K562 (cell line): ENCODE results near the gene CCR2. TPM values are rescaled to one million over a fixed set of nuclear protein-coding genes. Genes with fewer than 3 reads are reported as not detected.

Source experiments
- ATAC-seq: fragments of 200-7000 bp; cut with Tn5 transposase; 3 replicates; pipeline ENCODE4 v1.9.1; 2020; ENCODE audit warnings: moderate library complexity
- BruUV-seq: library from RNA; stranded (reverse); fragments of 400-500 nt; replicated peaks from 2 replicates; lab custom pipeline; 2021; lab: Mats Ljungman, UMichigan
- CTCF ChIA-PET: fragments of 300-600 bp; formaldehyde crosslinking; extraction: SDS; loops from one replicate; lab custom pipeline; 2021; ENCODE audit warnings: low intra/inter-chr PET ratio; lab: Yijun Ruan, JAX
- POLR2A ChIA-PET: fragments of 300-600, 350-650 bp; sonication (Branson Sonifier 250); formaldehyde crosslinking; extraction: SDS; loops from one replicate; lab custom pipeline; 2021; ENCODE audit warnings: antibody characterized with exemption, inconsistent platforms; lab: Yijun Ruan, JAX
- DNase-seq, 4 experiments: peaks; one replicate each; pipeline versions ENCODE4 v3.0.0 to v3.0.0-alpha.2; 2011 to 2018; ENCODE audit warnings: low spot score in 3 of 4, mixed read lengths in 3 of 4; ENCODE audit errors: extremely low read depth in 1 of 4
- FAIRE-seq: peaks from 2 replicates; lab custom pipeline; 2011; peaks lifted over from hg19 to GRCh38; lab: Jason Lieb, UNC
- H2AFZ ChIP-seq: 2 replicates; pipeline ENCODE4 v1.6.0; 2011; ENCODE audit warnings: low read depth, low read length, control low read depth, inconsistent platforms
- H3K27ac ChIP-seq: fragments of 200-600 bp; 3 replicates; pipeline ENCODE4 v1.8.0; 2011; ENCODE audit warnings: low read depth, mild to moderate bottlenecking, control low read depth, inconsistent platforms, low read length, moderate library complexity, mixed read lengths; ENCODE audit errors: extremely low read depth
- H3K27me3 ChIP-seq, 2 experiments: fragments of 300-600 bp in 1 of 2; 2 replicates in 1 of 2; 3 replicates in 1 of 2; pipeline versions ENCODE4 v1.6.0 to v1.8.0; 2011; ENCODE audit warnings: inconsistent platforms in 2 of 2, low read length in 2 of 2, mild to moderate bottlenecking in 1 of 2, mixed read lengths in 1 of 2, moderate library complexity in 1 of 2; ENCODE audit not compliant: control insufficient read depth in 2 of 2, insufficient read depth in 2 of 2
- H3K36me3 ChIP-seq: fragments of 300-600 bp; 3 replicates; pipeline ENCODE4 v1.8.0; 2011; ENCODE audit warnings: mild to moderate bottlenecking, low read length, inconsistent platforms; ENCODE audit not compliant: control insufficient read depth, insufficient read depth
- H3K4me1 ChIP-seq, 2 experiments: fragments of 200-600 bp in 1 of 2; replicated peaks in 1 of 2; 2 replicates in 1 of 2; 3 replicates in 1 of 2; pipeline versions ENCODE4 v1.5.1 to v1.8.0; 2011; ENCODE audit warnings: inconsistent platforms in 2 of 2, low read length in 2 of 2, mild to moderate bottlenecking in 1 of 2, mixed read lengths in 1 of 2, moderate library complexity in 1 of 2; ENCODE audit not compliant: control insufficient read depth in 2 of 2, insufficient read depth in 2 of 2
- H3K4me2 ChIP-seq: 2 replicates; pipeline ENCODE4 v1.6.1; 2011; ENCODE audit warnings: low read length, control low read depth, inconsistent platforms, mixed read lengths; ENCODE audit not compliant: insufficient read depth
- H3K4me3 ChIP-seq: fragments of 200-600 bp; sonication (generic), shearing (Covaris generic); 2 replicates; pipeline ENCODE4 v1.5.1; 2016; ENCODE audit warnings: control low read depth, inconsistent platforms
- H3K79me2 ChIP-seq: fragments of 200-600 bp; 3 replicates; pipeline ENCODE4 v1.8.0; 2011; ENCODE audit warnings: low read length, inconsistent platforms; ENCODE audit not compliant: control insufficient read depth, insufficient read depth
- H3K9ac ChIP-seq, 2 experiments: 2 replicates each; pipeline versions ENCODE4 v1.6.0 to v1.6.1; 2011; ENCODE audit warnings: low read depth in 2 of 2, low read length in 2 of 2, control low read depth in 1 of 2, inconsistent platforms in 1 of 2, mild to moderate bottlenecking in 1 of 2, mixed read lengths in 1 of 2; ENCODE audit not compliant: insufficient read depth in 1 of 2
- H3K9me1 ChIP-seq: one replicate; pipeline ENCODE4 v1.6.0; 2011; ENCODE audit warnings: inconsistent platforms, mild to moderate bottlenecking, low read length, moderate library complexity; ENCODE audit not compliant: control insufficient read depth, insufficient read depth
- H3K9me3 ChIP-seq: replicated peaks from 2 replicates; pipeline ENCODE4 v1.5.1; 2011; ENCODE audit warnings: low read depth, low read length, inconsistent platforms; ENCODE audit not compliant: control insufficient read depth, insufficient read depth
- H4K20me1 ChIP-seq: replicated peaks from 2 replicates; pipeline ENCODE4 v1.6.1; 2011; ENCODE audit warnings: low read length, inconsistent platforms, mixed read lengths; ENCODE audit not compliant: control insufficient read depth, insufficient read depth
- ATF3 ChIP-seq, 2 experiments: fragments of 450-650 bp in 1 of 2; sonication (generic) in 1 of 2; formaldehyde crosslinking in 1 of 2; IDR thresholded peaks in 1 of 2; conservative IDR thresholded peaks in 1 of 2; 2 replicates each; pipeline versions ENCODE4 v1.6.1 to v1.8.1; 2016 to 2023; ENCODE audit warnings: mild to moderate bottlenecking in 2 of 2, moderate library complexity in 2 of 2, inconsistent platforms in 1 of 2, missing genetic modification reagents in 1 of 2
- DACH1 ChIP-seq: fragments of 450-650 bp; IDR thresholded peaks from 2 replicates; pipeline ENCODE4 v1.6.1; 2018; ENCODE audit not compliant: partially characterized antibody
- MCM7 ChIP-seq, 2 experiments: fragments of 450-650 bp; IDR thresholded peaks; 2 replicates each; pipeline ENCODE4 v1.6.1; 2016 to 2018
- TOE1 ChIP-seq, 2 experiments: fragments of 450-650 bp in 1 of 2; sonication (generic) in 1 of 2; formaldehyde crosslinking in 1 of 2; IDR thresholded peaks; 2 replicates each; pipeline versions ENCODE4 v1.7.1 to v1.8.0; 2016 to 2022; ENCODE audit warnings: borderline replicate concordance in 2 of 2, mild to moderate bottlenecking in 2 of 2, antibody characterized with exemption in 1 of 2, inconsistent platforms in 1 of 2, low read depth in 1 of 2, missing genetic modification reagents in 1 of 2, moderate library complexity in 1 of 2
- ZBTB1 ChIP-seq: sonication (generic); formaldehyde crosslinking; IDR thresholded peaks from 2 replicates; pipeline ENCODE4 v1.8.1; 2023; ENCODE audit warnings: missing genetic modification reagents, low read depth, mild to moderate bottlenecking, borderline replicate concordance
- WGBS: fragments of 100-300 bp; shearing (Covaris generic); methylation state at CpG from one replicate; pipeline ENCODE4 v1.1.6; 2016; ENCODE audit warnings: low coverage, mixed read lengths; ENCODE audit not compliant: insufficient coverage; ENCODE audit errors: missing lambda C conversion rate; 5-methylcytosine and 5-hydroxymethylcytosine counted together
- in situ Hi-C: fragments of 300-500 bp; cut with MboI; formaldehyde crosslinking; loops from 4 replicates; pipeline ENCODE4 v1.15.0; 2018; ENCODE audit warnings: inconsistent platforms, mixed read lengths
- intact Hi-C: fragments of 100-400 bp; cut with micrococcal nuclease; formaldehyde crosslinking; loops from 2 replicates; pipeline ENCODE4 v1.14.2; 2022
- polyA plus RNA-seq, 8 experiments: library from polyadenylated mRNA; depleted of rRNA in 4 of 8; stranded (reverse) in 5 of 8; unstranded in 3 of 8; fragments of >200 nt; fragmentation: Nextera tagmentation in 2 of 8; fragmentation: Illumina TruSeq in 1 of 8; extraction: Ambion mirVana in 2 of 8; extraction: Trizol in 1 of 8; gene quantifications; 2 replicates each; pipeline versions ENCODE4 v1.2.1 to v1.2.3, GENCODE V29; 2011 to 2014; ENCODE audit warnings: inconsistent platforms in 1 of 8, missing spikeins in 1 of 8
- total RNA-seq, 7 experiments: library from RNA; depleted of rRNA in 6 of 7; stranded (reverse); fragments of >200 nt in 6 of 7; fragmentation: Illumina TruSeq in 2 of 7; extraction: Trizol in 2 of 7; gene quantifications; 2 replicates each; pipeline versions ENCODE4 v1.2.1 to v1.2.3, GENCODE V29; 2011 to 2021; ENCODE audit warnings: low replicate concordance in 1 of 7

CCR2 gene
- total and polyA plus RNA-seq, 9 of the 15 experiments (the other 6 are each of a cell fraction or from before 2014, with no cell fraction given) = not detected

DNA sequence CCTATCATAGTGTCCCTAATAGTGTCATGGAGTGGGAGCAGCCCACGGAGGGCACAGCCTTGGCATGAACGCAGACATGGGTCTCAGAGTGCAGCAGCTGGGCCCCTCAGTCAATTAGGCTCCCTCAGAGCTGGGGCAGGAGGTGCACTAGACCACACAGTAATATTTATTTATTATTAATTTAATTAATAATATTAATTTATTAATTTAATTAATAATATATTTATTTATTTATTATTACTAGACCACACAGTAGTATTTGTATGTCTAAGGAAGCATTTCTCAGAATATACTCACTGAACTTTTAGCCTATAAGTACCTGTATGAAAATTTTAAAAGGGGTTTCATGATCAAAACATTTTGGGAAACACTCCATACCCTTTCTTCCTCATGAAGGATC, 47.7 kb downstream of the CCR2 start:
- Histone ChIP-seq H3K4me1 (peaks cover 22 to 47% of the 10 kb centered on the region in 2 experiments), H3K4me3 (no peak overlapping the region), H3K36me3 (no peaks in the 10 kb centered on the region), H3K4me2 (no peak overlapping the region), H3K79me2 (no peaks in the 10 kb centered on the region), H3K27me3 (peaks cover 0 to 10% of the 10 kb centered on the region in 2 experiments; a peak in 2 of 5 replicates), H3K9me3 (no peaks in the 10 kb centered on the region), H2AFZ (no peak overlapping the region), H3K9ac (no peak overlapping the region), H3K9me1 (no peaks in the 10 kb centered on the region), H4K20me1 (no peaks in the 10 kb centered on the region), H3K27ac (no peak overlapping the region)
- intact Hi-C loops = no loop called here
- TF ChIP-seq TOE1 (IDR thresholded peaks at IDR 0.05; ENCODE audit: borderline replicate concordance) (no peak), TOE1 (CRISPR knock-in tag; IDR thresholded peaks at IDR 0.05; ENCODE audit: borderline replicate concordance, low read depth) (no peak), ATF3 (IDR thresholded peaks at IDR 0.05) (0 out of 2 replicates have a peak, but pooled peaks have one; percentile 3), ATF3 (CRISPR knock-in tag; conservative IDR thresholded peaks at IDR 0.05) (no peak), MCM7 (IDR thresholded peaks at IDR 0.05) (0 out of 4 replicates have a peak, but pooled peaks of 1 of the 2 experiments have one; percentile 28), ZBTB1 (CRISPR knock-in tag) (no peak), DACH1 (peak; percentile 73)
- CTCF ChIA-PET = no interaction called here
- BruUV-seq = no TSS peak
- POLR2A ChIA-PET = no interaction called here
- 75% methylated on average over 2 of the region's 2 CpGs for WGBS
- in situ Hi-C loops = loop anchor here (25.0 kb wide), 1 partner anchor 1364 kb away; the partner anchor contains the start of gene CLEC3B
- FAIRE-seq = no peak
- no peak for ATAC-seq
- no peak for DNase-seq
